Lower leg skin (tissue), 3 donors: ENCODE data around the gene TUBB2B.

ENCODE experiments used
- CTCF ChIP-seq, 3 donors: fragments of 450-650 bp; IDR thresholded peaks; one replicate each; pipeline ENCODE4 v1.5.1; 2016; ENCODE audit warnings: antibody characterized with exemption in 3 of 3, mild to moderate bottlenecking in 3 of 3, moderate library complexity in 2 of 3
- POLR2A ChIP-seq, 2 donors: fragments of 450-650 bp; IDR thresholded peaks; one replicate each; pipeline ENCODE4 v1.6.1; 2016 to 2017; ENCODE audit warnings: antibody characterized with exemption in 2 of 2, mild to moderate bottlenecking in 1 of 2, moderate library complexity in 1 of 2

- TF ChIP-seq CTCF (IDR thresholded peaks at IDR 0.05) = no peak
- no peak for TF ChIP-seq POLR2A (IDR thresholded peaks at IDR 0.05)
These were observed 20.0 kb upstream of the TUBB2B start for GRCh38 chr6:3247255-3248146.
